HG03521 (cell line): ENCODE measurements around the gene CCDC63.

Experiments used
- ATAC-seq: cut with Tn5 transposase; IDR thresholded peaks from one replicate; pipeline ENCODE4 v1.9.1; 2021; ENCODE audit warnings: mild to moderate bottlenecking, moderate library complexity; ENCODE audit not compliant: unreplicated experiment

The CCDC63 gene

GRCh38 chr12:110846615-110847566, at the start of gene CCDC63:
TSS of gene CCDC63 (plus strand) at chr12:110846987. CDS start at chr12:110852955, 5,968 bp downstream.
- ATAC-seq, result no peak

- no peak for ATAC-seq
Observed at GRCh38 chr12:110798461-110798860, 48.3 kb upstream of the CCDC63 start.

- ATAC-seq, result no peak
Observed at GRCh38 chr12:110802489-110802888, 44.3 kb upstream of the CCDC63 start.

GRCh38 chr12:110804406-110804805, 42.4 kb upstream of the CCDC63 start:
- no peak for ATAC-seq

- ATAC-seq, result no peak
Observed at GRCh38 chr12:110807640-110808039, 39.1 kb upstream of the CCDC63 start.

GRCh38 chr12:110809149-110809548, 37.6 kb upstream of the CCDC63 start:
- no peak for ATAC-seq

- ATAC-seq, result no peak
Observed at GRCh38 chr12:110811972-110812371, 34.8 kb upstream of the CCDC63 start.

GRCh38 chr12:110813285-110813684, 33.5 kb upstream of the CCDC63 start:
- no peak for ATAC-seq

- no peak for ATAC-seq
Observed at GRCh38 chr12:110813756-110814155, 33.0 kb upstream of the CCDC63 start.

- ATAC-seq, result no peak
Observed at GRCh38 chr12:110816248-110816647, 30.5 kb upstream of the CCDC63 start.

- ATAC-seq, result no peak
Observed at GRCh38 chr12:110816779-110817178, 30.0 kb upstream of the CCDC63 start.

- no peak for ATAC-seq
Observed at GRCh38 chr12:110818511-110818910, 28.3 kb upstream of the CCDC63 start.

- ATAC-seq, result no peak
Observed at GRCh38 chr12:110819150-110819549, 27.6 kb upstream of the CCDC63 start.

- no peak for ATAC-seq
Observed at GRCh38 chr12:110819646-110820045, 27.1 kb upstream of the CCDC63 start.

GRCh38 chr12:110821917-110822316, 24.9 kb upstream of the CCDC63 start:
- ATAC-seq, result no peak

GRCh38 chr12:110822821-110823415, 23.9 kb upstream of the CCDC63 start:
- ATAC-seq, result no peak

- ATAC-seq, result no peak
Observed at GRCh38 chr12:110824342-110824741, 22.4 kb upstream of the CCDC63 start.

- ATAC-seq, result no peak
Observed at GRCh38 chr12:110825530-110825929, 21.3 kb upstream of the CCDC63 start.

- ATAC-seq, result peak; percentile 51
Observed at GRCh38 chr12:110826592-110827200, 20.1 kb upstream of the CCDC63 start.

- no peak for ATAC-seq
Observed at GRCh38 chr12:110829308-110829707, 17.5 kb upstream of the CCDC63 start.

- no peak for ATAC-seq
Observed at GRCh38 chr12:110836291-110836690, 10.5 kb upstream of the CCDC63 start.

- ATAC-seq, result no peak
Observed at GRCh38 chr12:110841007-110841406, 5.8 kb upstream of the CCDC63 start.
